DND-41 (cell line): ENCODE data around the gene OSBPL3.

Experiments used
- ATAC-seq: fragments of 200-7000 bp; cut with Tn5 transposase; 3 replicates; pipeline ENCODE4 v1.9.1; 2021; ENCODE audit warnings: low read depth; ENCODE audit not compliant: insufficient read depth
- DNase-seq: peaks from one replicate; pipeline ENCODE4 v3.0.0-alpha.2; 2020
- H2AFZ ChIP-seq: 2 replicates; pipeline ENCODE4 v1.6.0; 2012; ENCODE audit warnings: low read depth, low read length
- H3K27ac ChIP-seq: 2 replicates; pipeline ENCODE4 v1.5.1; 2012; ENCODE audit warnings: low read length, inconsistent platforms
- H3K27me3 ChIP-seq: fragments of 200-600 bp; sonication (generic); 2 replicates; pipeline ENCODE4 v1.6.0; 2012; ENCODE audit warnings: low read length, mild to moderate bottlenecking, inconsistent platforms; ENCODE audit not compliant: insufficient read depth, poor library complexity
- H3K36me3 ChIP-seq: 2 replicates; pipeline ENCODE4 v1.5.1; 2012; ENCODE audit warnings: low read length, inconsistent platforms; ENCODE audit not compliant: insufficient read depth
- H3K4me1 ChIP-seq: 2 replicates; pipeline ENCODE4 v1.5.1; 2012; ENCODE audit warnings: mild to moderate bottlenecking, low read length; ENCODE audit not compliant: insufficient read depth
- H3K4me2 ChIP-seq: 2 replicates; pipeline ENCODE4 v1.6.0; 2012; ENCODE audit warnings: mild to moderate bottlenecking, moderate library complexity, low read length, inconsistent platforms; ENCODE audit not compliant: insufficient read depth
- H3K4me3 ChIP-seq, 2 experiments: fragments of 200-600 bp in 1 of 2; shearing (Covaris generic) in 1 of 2; 2 replicates each; pipeline ENCODE4 v1.5.1; 2012 to 2016; ENCODE audit warnings: inconsistent platforms in 2 of 2, low read length in 2 of 2, mild to moderate bottlenecking in 2 of 2, low read depth in 1 of 2, moderate library complexity in 1 of 2
- H3K79me2 ChIP-seq: 2 replicates; pipeline ENCODE4 v1.6.0; 2012; ENCODE audit warnings: low read length, inconsistent platforms; ENCODE audit not compliant: insufficient read depth
- H3K9ac ChIP-seq: 2 replicates; pipeline ENCODE4 v1.6.0; 2012; ENCODE audit warnings: low read depth, mild to moderate bottlenecking, inconsistent platforms, low read length, moderate library complexity
- H3K9me3 ChIP-seq: 2 replicates; pipeline ENCODE4 v1.5.1; 2012; ENCODE audit warnings: low read length, moderate library complexity, mild to moderate bottlenecking, inconsistent platforms; ENCODE audit not compliant: insufficient read depth, severe bottlenecking
- H4K20me1 ChIP-seq: 2 replicates; pipeline ENCODE4 v1.6.0; 2012; ENCODE audit warnings: low read length; ENCODE audit not compliant: insufficient read depth
- CTCF ChIP-seq: IDR thresholded peaks from 2 replicates; pipeline ENCODE4 v1.5.1; 2012; ENCODE audit warnings: borderline replicate concordance, low read length, moderate library complexity, mild to moderate bottlenecking; ENCODE audit not compliant: poor library complexity, severe bottlenecking; ENCODE audit errors: extremely low read depth
- EZH2 ChIP-seq: IDR thresholded peaks from 3 replicates; pipeline ENCODE4 v1.6.1; 2012; ENCODE audit warnings: borderline replicate concordance, low read depth, mild to moderate bottlenecking, moderate library complexity, low read length, inconsistent platforms; ENCODE audit not compliant: severe bottlenecking

Gene OSBPL3

DNA sequence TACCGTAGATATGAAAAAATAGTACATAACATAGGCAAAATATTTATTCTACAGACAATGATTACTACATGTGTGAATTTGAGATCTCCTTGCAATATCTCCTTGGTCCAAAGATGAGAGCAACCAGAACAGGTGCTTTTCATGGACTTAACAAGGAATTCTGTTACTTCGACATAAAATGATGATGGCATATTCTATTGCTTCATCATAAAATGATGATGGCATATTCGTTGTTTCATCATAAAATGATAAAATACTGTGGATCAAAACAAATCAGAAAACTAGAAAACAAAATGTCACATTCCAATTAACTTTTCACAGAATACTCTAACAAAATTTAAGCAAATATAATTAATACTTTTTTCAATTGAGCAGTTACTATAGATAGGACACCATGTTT is 4.8 kb downstream of the OSBPL3 start:
- Histone ChIP-seq H3K79me2 (peaks cover 90% of the 10 kb centered on the region), H3K9me3 (no peaks in the 10 kb centered on the region), H4K20me1 (peaks cover 60% of the 10 kb centered on the region), H3K4me2 (no peak overlapping the region), H3K36me3 (no peaks in the 10 kb centered on the region; the same call in 1 of the 2 replicates), H3K27me3 (no peaks in the 10 kb centered on the region), H3K9ac (no peak overlapping the region), H2AFZ (no peak overlapping the region), H3K4me1 (peaks cover 80% of the 10 kb centered on the region), H3K27ac (no peak overlapping the region), H3K4me3 (no peak overlapping the region)
- DNase-seq (no peak), ATAC-seq (no peak)
- TF ChIP-seq EZH2 (no peak), CTCF (no peak)

DNA sequence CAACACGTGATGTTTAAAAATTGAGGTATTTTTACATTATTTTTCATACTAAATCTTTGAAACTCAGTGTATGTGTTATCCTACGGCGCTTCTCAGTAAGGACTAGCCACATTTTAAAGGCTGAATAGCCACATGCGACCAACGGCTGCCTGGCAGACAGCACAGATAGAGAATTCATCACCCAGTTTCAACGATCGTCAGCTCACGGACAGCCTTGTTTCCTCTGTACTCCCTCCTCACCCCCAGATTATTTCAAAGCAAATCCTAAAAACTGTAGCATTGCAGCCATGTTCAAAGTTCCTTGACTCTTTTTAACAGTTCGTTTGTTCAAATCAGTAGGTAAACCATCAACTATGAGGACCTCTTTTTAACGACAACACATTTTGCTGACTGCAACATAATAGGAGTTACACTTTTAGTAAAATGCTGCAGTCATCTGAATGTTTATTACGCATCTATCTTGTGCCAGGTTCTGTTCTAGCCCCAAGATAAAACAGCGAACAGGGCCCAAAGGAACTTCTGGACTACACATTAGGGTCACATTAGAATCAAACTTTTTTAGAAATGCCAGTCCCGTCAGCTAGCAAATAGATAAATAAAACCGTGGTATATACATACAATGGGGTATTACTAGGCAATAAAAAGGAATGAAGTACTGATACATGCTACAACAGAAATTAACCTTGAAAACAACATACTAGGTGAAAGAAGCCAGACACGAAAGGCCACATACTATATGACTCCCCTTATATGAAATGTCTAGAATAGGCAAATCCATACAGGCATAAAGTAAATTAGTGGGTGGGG is 5.7 kb downstream of the OSBPL3 start:
- peaks cover 92% of the 10 kb centered on the region for H3K79me2 ChIP-seq
- no peak for DNase-seq
- H3K36me3 ChIP-seq: no peaks in the 10 kb centered on the region; the same call in 1 of the 2 replicates
- H2AFZ ChIP-seq: no peak overlapping the region
- H3K4me2 ChIP-seq: peak overlapping the region; percentile 25; the same call in 1 of the 2 replicates
- H3K9me3 ChIP-seq: no peaks in the 10 kb centered on the region
- H3K27me3 ChIP-seq: no peaks in the 10 kb centered on the region
- no peak for ATAC-seq
- TF ChIP-seq CTCF (no peak), EZH2 (no peak)
- no peak overlapping the region for H3K27ac ChIP-seq
- H4K20me1 ChIP-seq: peaks cover 66% of the 10 kb centered on the region
- H3K4me1 ChIP-seq: peaks cover 81% of the 10 kb centered on the region
- no peak overlapping the region for H3K9ac ChIP-seq
- H3K4me3 ChIP-seq: no peak overlapping the region

GRCh38 chr7:24972991-24973390 is 7.0 kb downstream of the OSBPL3 start:
- no peak for DNase-seq
- H2AFZ ChIP-seq: no peak overlapping the region
- H4K20me1 ChIP-seq: peaks cover 54% of the 10 kb centered on the region
- no peaks in the 10 kb centered on the region for H3K36me3 ChIP-seq
- no peak overlapping the region for H3K4me3 ChIP-seq
- H3K9ac ChIP-seq: no peak overlapping the region
- no peak for ATAC-seq
- no peak overlapping the region for H3K4me2 ChIP-seq
- H3K79me2 ChIP-seq: peaks cover 89% of the 10 kb centered on the region
- H3K4me1 ChIP-seq: peaks cover 68% of the 10 kb centered on the region
- H3K9me3 ChIP-seq: no peaks in the 10 kb centered on the region
- TF ChIP-seq CTCF (no peak), EZH2 (no peak)
- H3K27ac ChIP-seq: no peak overlapping the region
- H3K27me3 ChIP-seq: no peaks in the 10 kb centered on the region
